Activated CD8-positive, alpha-beta T cell treated with anti-CD3 and anti-CD28 coated beads for 36 hours (primary cell): Measurements from ENCODE around the gene PVR. TPM values are rescaled to one million over a fixed set of nuclear protein-coding genes. Genes with fewer than 3 reads are reported as not detected.

ENCODE experiments used
- ATAC-seq: fragments of 200-7000 bp; cut with Tn5 transposase; one replicate; pipeline ENCODE4 v1.10.0; 2021; ENCODE audit warnings: mild to moderate bottlenecking, moderate library complexity
- CTCF ChIA-PET: fragments of 350-600 bp; sonication (Branson Sonifier 250); formaldehyde crosslinking; loops from one replicate; lab custom pipeline; 2021; ENCODE audit warnings: antibody characterized with exemption; lab: Charles Lee
- POLR2A ChIA-PET: fragments of 350-600 bp; sonication (Branson Sonifier 250); formaldehyde crosslinking; loops from one replicate; lab custom pipeline; 2021; ENCODE audit warnings: antibody characterized with exemption; lab: Charles Lee
- DNase-seq: peaks from one replicate; pipeline ENCODE4 v3.0.0-alpha.2; 2020
- H3K27ac Mint-ChIP-seq: one replicate; pipeline ENCODE4 v1.8.0; 2021; ENCODE audit warnings: mild to moderate bottlenecking, mixed read lengths
- H3K27me3 Mint-ChIP-seq: one replicate; pipeline ENCODE4 v1.8.0; 2021; ENCODE audit warnings: mixed read lengths
- H3K36me3 Mint-ChIP-seq: one replicate; pipeline ENCODE4 v1.8.0; 2021; ENCODE audit warnings: low read depth, mixed read lengths
- H3K4me1 Mint-ChIP-seq: one replicate; pipeline ENCODE4 v1.8.0; 2021; ENCODE audit warnings: low read depth, mixed read lengths
- H3K4me3 Mint-ChIP-seq: one replicate; pipeline ENCODE4 v1.8.0; 2021; ENCODE audit warnings: mild to moderate bottlenecking, moderate library complexity, mixed read lengths
- H3K9me3 Mint-ChIP-seq: one replicate; pipeline ENCODE4 v1.8.0; 2021; ENCODE audit warnings: mixed read lengths
- intact Hi-C: fragments of 100-400 bp; cut with micrococcal nuclease; formaldehyde crosslinking; loops from one replicate; pipeline ENCODE4 v1.10.0; 2022
- total RNA-seq, 2 experiments: library from RNA; stranded (reverse); gene quantifications; one replicate each; pipeline ENCODE4 v1.2.3, GENCODE V29; 2021
- TF ChIP-seq, protein P1 (sequence below): fragments of 200-600 bp; IDR thresholded peaks from one replicate; pipeline ENCODE4 v1.8.0; 2022; ENCODE audit warnings: antibody characterized with exemption, mild to moderate bottlenecking

The PVR gene
- total RNA-seq, 2 experiments from 2014 or later, result 7.4 to 8.3 TPM

DNA sequence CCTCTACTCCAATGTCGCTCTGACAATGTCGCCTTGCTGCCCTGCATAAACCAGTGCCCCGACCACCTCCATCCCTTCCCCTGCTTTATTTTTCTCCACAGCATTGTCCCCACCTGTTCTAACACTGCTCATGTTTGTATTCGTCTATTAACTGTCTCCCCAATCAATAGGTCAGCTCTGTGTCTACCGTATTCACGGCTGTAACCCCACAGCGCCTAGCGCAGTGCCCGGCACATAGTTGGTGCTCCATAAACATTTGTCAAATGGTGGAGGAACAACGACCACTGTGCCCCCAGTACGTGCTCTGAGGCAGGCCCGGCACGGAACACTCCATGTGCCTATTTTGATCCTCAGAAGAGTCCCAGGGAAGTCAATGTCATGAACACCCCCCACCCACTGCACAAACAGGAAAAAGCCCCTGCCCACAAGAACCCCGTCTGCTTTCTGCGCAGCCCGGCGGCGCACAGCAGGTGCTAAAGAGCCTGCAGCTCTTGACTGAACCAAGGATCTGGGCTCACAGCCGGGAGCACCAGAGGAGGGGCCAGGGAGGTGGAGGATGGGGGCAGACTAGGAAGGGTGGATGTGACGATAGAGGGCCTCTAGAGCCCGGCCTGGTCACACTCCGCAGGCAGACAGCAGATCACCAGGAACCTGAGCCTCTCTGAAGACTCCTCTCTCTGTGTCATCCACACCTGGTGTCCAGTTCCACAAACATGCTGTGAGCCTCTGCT, 53.4 kb downstream of the PVR start:
- no peak overlapping the region for H3K4me3 Mint-ChIP-seq
- no peaks in the 10 kb centered on the region for H3K36me3 Mint-ChIP-seq
- TF ChIP-seq, protein P1, sequence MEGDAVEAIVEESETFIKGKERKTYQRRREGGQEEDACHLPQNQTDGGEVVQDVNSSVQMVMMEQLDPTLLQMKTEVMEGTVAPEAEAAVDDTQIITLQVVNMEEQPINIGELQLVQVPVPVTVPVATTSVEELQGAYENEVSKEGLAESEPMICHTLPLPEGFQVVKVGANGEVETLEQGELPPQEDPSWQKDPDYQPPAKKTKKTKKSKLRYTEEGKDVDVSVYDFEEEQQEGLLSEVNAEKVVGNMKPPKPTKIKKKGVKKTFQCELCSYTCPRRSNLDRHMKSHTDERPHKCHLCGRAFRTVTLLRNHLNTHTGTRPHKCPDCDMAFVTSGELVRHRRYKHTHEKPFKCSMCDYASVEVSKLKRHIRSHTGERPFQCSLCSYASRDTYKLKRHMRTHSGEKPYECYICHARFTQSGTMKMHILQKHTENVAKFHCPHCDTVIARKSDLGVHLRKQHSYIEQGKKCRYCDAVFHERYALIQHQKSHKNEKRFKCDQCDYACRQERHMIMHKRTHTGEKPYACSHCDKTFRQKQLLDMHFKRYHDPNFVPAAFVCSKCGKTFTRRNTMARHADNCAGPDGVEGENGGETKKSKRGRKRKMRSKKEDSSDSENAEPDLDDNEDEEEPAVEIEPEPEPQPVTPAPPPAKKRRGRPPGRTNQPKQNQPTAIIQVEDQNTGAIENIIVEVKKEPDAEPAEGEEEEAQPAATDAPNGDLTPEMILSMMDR, result no peak
- POLR2A ChIA-PET, result no interaction called here
- CTCF ChIA-PET, result interaction anchor here (1.6 kb wide), 1 partner anchor 74 kb away, joined by 5 read pairs; no protein-coding TSS in a partner anchor
- H3K27ac Mint-ChIP-seq, result no peak overlapping the region
- H3K27me3 Mint-ChIP-seq, result peaks cover 4% of the 10 kb centered on the region
- peaks cover 15% of the 10 kb centered on the region for H3K4me1 Mint-ChIP-seq
- H3K9me3 Mint-ChIP-seq, result no peaks in the 10 kb centered on the region
- intact Hi-C loops, result no loop called here
- DNase-seq (no peak), ATAC-seq (no peak)

DNA sequence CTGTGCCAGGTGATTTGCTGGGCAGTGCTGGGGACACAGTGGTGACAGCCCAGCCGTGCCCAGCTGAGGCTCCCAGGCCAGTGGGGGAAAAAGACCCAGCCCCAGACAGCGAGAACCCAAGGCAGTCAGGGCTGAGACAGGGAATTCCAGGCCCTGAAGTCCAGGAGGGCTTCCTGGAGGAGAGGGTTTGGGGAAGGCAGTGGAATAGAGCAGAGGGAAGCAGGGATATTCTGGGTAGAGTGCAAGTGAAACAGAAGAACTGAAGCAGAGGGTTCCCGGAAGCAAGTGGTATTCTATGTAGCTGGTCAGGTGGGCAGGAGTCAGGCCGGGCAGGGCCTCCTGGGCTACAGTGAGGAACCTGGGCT, 53.9 kb downstream of the PVR start:
- POLR2A ChIA-PET, result no interaction called here
- DNase-seq (no peak), ATAC-seq (no peak)
- H3K27me3 Mint-ChIP-seq, result peaks cover 4% of the 10 kb centered on the region
- TF ChIP-seq, protein P1, result no peak
- H3K27ac Mint-ChIP-seq, result no peak overlapping the region
- CTCF ChIA-PET, result no interaction called here
- intact Hi-C loops, result no loop called here
- no peaks in the 10 kb centered on the region for H3K9me3 Mint-ChIP-seq
- no peaks in the 10 kb centered on the region for H3K36me3 Mint-ChIP-seq
- H3K4me1 Mint-ChIP-seq, result peaks cover 10% of the 10 kb centered on the region
- no peak overlapping the region for H3K4me3 Mint-ChIP-seq

DNA sequence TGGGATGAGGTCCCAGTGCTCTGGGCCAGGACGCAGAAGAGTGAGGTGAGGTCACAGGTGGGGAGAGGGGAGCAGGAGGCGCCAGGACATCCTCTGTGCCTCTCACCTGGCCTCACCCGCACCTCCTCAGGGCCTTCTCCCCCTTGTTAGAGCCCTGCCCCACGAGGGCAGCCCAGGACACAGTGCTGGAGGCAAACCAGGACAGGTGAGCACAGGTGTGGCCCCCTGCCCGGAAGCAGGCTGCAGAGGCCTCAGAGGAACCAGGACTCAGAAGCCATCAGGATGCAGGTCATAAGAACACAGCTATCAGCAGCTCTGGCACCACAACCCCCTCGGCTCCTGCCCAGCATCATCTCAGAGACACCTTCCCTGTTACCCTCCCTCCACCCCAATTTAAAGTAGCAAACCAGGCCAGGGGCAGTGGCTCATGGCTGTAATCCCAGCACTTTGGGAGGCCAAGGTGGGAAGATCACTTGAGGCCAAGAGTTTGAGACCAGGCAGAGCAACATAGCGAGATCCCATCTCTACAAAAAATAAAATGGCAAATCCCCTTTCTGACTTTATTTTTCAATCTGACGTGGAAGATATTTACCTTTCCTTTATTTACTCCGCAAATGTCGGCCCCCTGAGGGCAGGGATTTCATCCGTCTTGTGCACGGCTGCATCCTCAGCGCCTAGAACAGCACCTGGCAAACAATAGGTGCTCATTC, 54.9 kb downstream of the PVR start, which contains the start of gene CEACAM16:
TSS of gene CEACAM16 (plus strand) at position 660 of the 710 bp plus-strand sequence. CDS start 2,306 bp downstream, outside the sequence.
- H3K4me3 Mint-ChIP-seq, result no peak within 1 kb of the TSS
- H3K9me3 Mint-ChIP-seq, result no peaks in the 10 kb centered on the region
- intact Hi-C loops, result no loop called here
- ChIA-PET POLR2A (no interaction called here), CTCF (interaction anchor here (2.1 kb wide), 1 partner anchor 72 kb away, joined by 7 read pairs; no protein-coding TSS in a partner anchor)
- no peaks in the 10 kb centered on the region for H3K36me3 Mint-ChIP-seq
- H3K27me3 Mint-ChIP-seq, result peaks cover 6% of the 10 kb centered on the region
- TF ChIP-seq, protein P1, result no peak
- no peak within 1 kb of the TSS for H3K27ac Mint-ChIP-seq
- peaks cover 6% of the 10 kb centered on the region for H3K4me1 Mint-ChIP-seq
- DNase-seq (no peak), ATAC-seq (no peak)

DNA sequence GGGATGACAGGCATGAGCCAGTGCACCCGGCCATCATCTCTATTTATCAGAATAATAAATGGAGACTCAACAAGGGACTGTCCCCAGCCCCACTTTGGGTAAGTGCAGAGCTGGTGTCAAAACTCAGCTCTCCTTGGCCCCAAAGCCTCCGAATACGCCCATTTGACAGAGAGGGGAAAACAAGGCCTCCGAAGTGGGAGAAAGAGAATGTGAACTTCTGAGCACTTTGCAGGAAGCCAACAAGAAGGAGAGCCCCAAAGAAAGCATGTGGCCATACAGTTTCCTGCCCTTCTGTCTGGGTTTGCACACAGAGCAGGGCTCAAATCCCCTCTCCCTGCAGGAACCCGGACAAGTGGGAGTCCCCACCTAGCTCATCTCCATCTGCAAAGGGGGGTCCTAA, 56.8 kb downstream of the PVR start:
- no peak overlapping the region for H3K4me3 Mint-ChIP-seq

More for the DNA sequence above, 56.8 kb downstream of the PVR start:
- POLR2A ChIA-PET, result no interaction called here
- no peak overlapping the region for H3K27ac Mint-ChIP-seq
- ATAC-seq (no peak), DNase-seq (no peak)
- TF ChIP-seq, protein P1, result no peak
- peaks cover 6% of the 10 kb centered on the region for H3K27me3 Mint-ChIP-seq
- intact Hi-C loops, result no loop called here
- H3K36me3 Mint-ChIP-seq, result no peaks in the 10 kb centered on the region
- CTCF ChIA-PET, result interaction anchor here (1.0 to 2.1 kb wide), 2 partner anchors 70 to 84 kb away, joined by 3 to 7 read pairs; no protein-coding TSS in a partner anchor
- no peaks in the 10 kb centered on the region for H3K9me3 Mint-ChIP-seq
- H3K4me1 Mint-ChIP-seq, result no peaks in the 10 kb centered on the region
